ENCODE results near the gene RBM34.
"Not testable (repeated sequence)": the region's sequence is repeated elsewhere in the genome, so short reads cannot be mapped to it uniquely, and the experiment has no call there.

Gene RBM34

GRCh38 chr1:235112297-235113182 lies 48.5 kb downstream of the RBM34 start:
- DNase-seq (ENCODE audit: low read depth in 2 of 2) = no peak

GRCh38 chr1:235111107-235111506 lies 49.9 kb downstream of the RBM34 start:
- no peak for DNase-seq (ENCODE audit: low read depth in 2 of 2)

GRCh38 chr1:235108876-235109275 lies 52.2 kb downstream of the RBM34 start:
- DNase-seq (ENCODE audit: low read depth in 2 of 2) = no peak

- DNase-seq (ENCODE audit: low read depth in 2 of 2) = no peak
Measured at GRCh38 chr1:235108185-235108593, 52.9 kb downstream of the RBM34 start.

- no peak for DNase-seq (ENCODE audit: low read depth in 2 of 2)
Measured at GRCh38 chr1:235107368-235108184, 53.5 kb downstream of the RBM34 start.

GRCh38 chr1:235106457-235106856 lies 54.6 kb downstream of the RBM34 start:
- no peak for DNase-seq (ENCODE audit: low read depth in 2 of 2)

GRCh38 chr1:235105051-235106043 lies 55.7 kb downstream of the RBM34 start:
- no peak for DNase-seq (ENCODE audit: low read depth in 2 of 2)

GRCh38 chr1:235102993-235103411 lies 58.0 kb downstream of the RBM34 start:
- no peak for DNase-seq (ENCODE audit: low read depth in 2 of 2)

- no peak for DNase-seq (ENCODE audit: low read depth in 2 of 2)
Measured at GRCh38 chr1:235102259-235102582, 58.8 kb downstream of the RBM34 start.

- no peak for DNase-seq (ENCODE audit: low read depth in 2 of 2)
Measured at GRCh38 chr1:235101558-235102258, 59.3 kb downstream of the RBM34 start.

- no peak for DNase-seq (ENCODE audit: low read depth in 2 of 2)
Measured at GRCh38 chr1:235100194-235100772, 60.8 kb downstream of the RBM34 start.

GRCh38 chr1:235098991-235099390 lies 62.1 kb downstream of the RBM34 start:
- DNase-seq (ENCODE audit: low read depth in 2 of 2) = no peak

- DNase-seq (ENCODE audit: low read depth in 2 of 2) = no peak
Measured at GRCh38 chr1:235098547-235098946, 62.5 kb downstream of the RBM34 start.

- not testable (repeated sequence) for DNase-seq (ENCODE audit: low read depth in 2 of 2)
Measured at GRCh38 chr1:235097501-235097900, 63.5 kb downstream of the RBM34 start.

- DNase-seq (ENCODE audit: low read depth in 2 of 2) = no peak
Measured at GRCh38 chr1:235095938-235096562, 65.0 kb downstream of the RBM34 start.

- DNase-seq (ENCODE audit: low read depth in 2 of 2) = peak; percentile 58 to 74
Measured at GRCh38 chr1:235093696-235094592, 67.1 kb downstream of the RBM34 start.

- no peak for DNase-seq (ENCODE audit: low read depth in 2 of 2)
Measured at GRCh38 chr1:235093013-235093695, 67.9 kb downstream of the RBM34 start.

GRCh38 chr1:235092415-235092814 lies 68.6 kb downstream of the RBM34 start:
- not testable (repeated sequence) for DNase-seq (ENCODE audit: low read depth in 2 of 2)

GRCh38 chr1:235092045-235092406 lies 69.0 kb downstream of the RBM34 start:
- DNase-seq (ENCODE audit: low read depth in 2 of 2) = not testable (repeated sequence)

Measured in stimulated activated CD4-positive, alpha-beta T cell treated with anti-CD3 and anti-CD28 coated beads, Interleukin-1b, Interleukin-23, amount 100 ng/mL, for 1 hour (primary cell).